A673 (cell line): ENCODE results near the gene NIBAN1. TPM values are rescaled to one million over a fixed set of nuclear protein-coding genes. Genes with fewer than 3 reads are reported as not detected.

Source experiments
- BruUV-seq: library from RNA; stranded (reverse); fragments of 400-500 nt; replicated peaks from 2 replicates; lab custom pipeline; 2021; lab: Mats Ljungman, UMichigan
- CTCF ChIA-PET: fragments of 300-600 bp; sonication (Branson Sonifier 250); formaldehyde crosslinking; loops from one replicate; lab custom pipeline; 2022; ENCODE audit warnings: antibody characterized with exemption; lab: Charles Lee
- POLR2A ChIA-PET: fragments of 300-600 bp; sonication (Branson Sonifier 250); formaldehyde crosslinking; loops from one replicate; lab custom pipeline; 2022; ENCODE audit warnings: antibody characterized with exemption; ENCODE audit not compliant: low non-redundant PET; lab: Charles Lee
- DNase-seq: peaks from one replicate; pipeline ENCODE4 v3.0.0-alpha.2; 2015; ENCODE audit warnings: low spot score
- H3K27ac ChIP-seq: fragments of 200-600 bp; sonication (generic); 2 replicates; pipeline ENCODE4 v1.5.1; 2016; ENCODE audit warnings: mixed run types, low read depth, mild to moderate bottlenecking, mixed read lengths, antibody characterized with exemption, low read length; ENCODE audit not compliant: poor library complexity, severe bottlenecking
- H3K27me3 ChIP-seq: fragments of 200-600 bp; sonication (generic); replicated peaks from 2 replicates; pipeline ENCODE4 v1.6.1; 2017; ENCODE audit warnings: mixed run types, low read depth, mild to moderate bottlenecking, mixed read lengths, antibody characterized with exemption, low read length; ENCODE audit not compliant: insufficient read depth, poor library complexity
- H3K36me3 ChIP-seq: fragments of 200-600 bp; sonication (generic); 2 replicates; pipeline ENCODE4 v1.6.1; 2016; ENCODE audit warnings: mixed run types, mild to moderate bottlenecking, mixed read lengths, antibody characterized with exemption, low read length; ENCODE audit not compliant: insufficient read depth, poor library complexity, severe bottlenecking
- H3K4me1 ChIP-seq: fragments of 200-600 bp; sonication (generic); 2 replicates; pipeline ENCODE4 v1.6.1; 2017; ENCODE audit warnings: mixed run types, mild to moderate bottlenecking, mixed read lengths, antibody characterized with exemption, low read length; ENCODE audit not compliant: insufficient read depth, poor library complexity, severe bottlenecking
- H3K4me3 ChIP-seq: fragments of 200-600 bp; sonication (generic); 2 replicates; pipeline ENCODE4 v1.5.1; 2016; ENCODE audit warnings: low read depth, mixed run types, mild to moderate bottlenecking, mixed read lengths, low read length; ENCODE audit not compliant: poor library complexity, severe bottlenecking
- H3K9me3 ChIP-seq: fragments of 200-600 bp; sonication (generic); 2 replicates; pipeline ENCODE4 v1.6.1; 2016; ENCODE audit warnings: mixed run types, low read depth, mild to moderate bottlenecking, mixed read lengths, antibody characterized with exemption, low read length; ENCODE audit not compliant: poor library complexity, severe bottlenecking
- CTCF ChIP-seq: fragments of 300-800, 200-600 bp; sonication (generic); conservative IDR thresholded peaks from 2 replicates; pipeline ENCODE4 v1.5.1; 2017; ENCODE audit warnings: low read depth, mild to moderate bottlenecking, antibody characterized with exemption, low read length, moderate library complexity, mixed read lengths
- EZH2 ChIP-seq: fragments of 200-600 bp; sonication (generic); IDR thresholded peaks from 2 replicates; pipeline ENCODE4 v1.6.1; 2017; ENCODE audit warnings: borderline replicate concordance, low read depth, mild to moderate bottlenecking, mixed read lengths, antibody characterized with exemption, low read length; ENCODE audit not compliant: poor library complexity, severe bottlenecking
- intact Hi-C: fragments of 100-400 bp; cut with micrococcal nuclease; formaldehyde crosslinking; loops from one replicate; pipeline ENCODE4 v1.10.0; 2022; ENCODE audit not compliant: unreplicated experiment
- total RNA-seq: library from RNA; stranded (reverse); gene quantifications from 2 replicates; pipeline ENCODE4 v1.2.3, GENCODE V29; 2021

Gene NIBAN1
- total RNA-seq, 1 experiment from 2014 or later, result 52.9 TPM

- H3K4me1 ChIP-seq, result peaks cover 23% of the 10 kb centered on the region
- DNase-seq, result no peak
- H3K4me3 ChIP-seq, result peak overlapping the region; percentile 84
- ChIA-PET CTCF (interaction anchor here (0.7 kb wide), 1 partner anchor 169 kb away, joined by 3 read pairs; no protein-coding TSS in a partner anchor), POLR2A (interaction anchor here (0.6 to 0.7 kb wide), 2 partner anchors 17 to 85 kb away, joined by 3 to 4 read pairs; no protein-coding TSS in a partner anchor)
- no peaks in the 10 kb centered on the region for H3K9me3 ChIP-seq
- no peaks in the 10 kb centered on the region for H3K36me3 ChIP-seq
- no TSS peak for BruUV-seq
- H3K27ac ChIP-seq, result no peak overlapping the region
- H3K27me3 ChIP-seq, result no peaks in the 10 kb centered on the region
- no peak for TF ChIP-seq CTCF
- intact Hi-C loops, result loop anchor here (5.0 kb wide), 1 partner anchor 183 kb away; the partner anchor contains the start of genes SWT1 and TRMT1L
These were observed 468 bp upstream of the NIBAN1 start for GRCh38 chr1:184974837-184975115.

- BruUV-seq, result no TSS peak
- CTCF ChIA-PET, result interaction anchor here (0.6 kb wide), 1 partner anchor 74 kb away, joined by 6 read pairs; no protein-coding TSS in a partner anchor
These were observed 844 bp downstream of the NIBAN1 start for GRCh38 chr1:184973272-184974055.

DNA sequence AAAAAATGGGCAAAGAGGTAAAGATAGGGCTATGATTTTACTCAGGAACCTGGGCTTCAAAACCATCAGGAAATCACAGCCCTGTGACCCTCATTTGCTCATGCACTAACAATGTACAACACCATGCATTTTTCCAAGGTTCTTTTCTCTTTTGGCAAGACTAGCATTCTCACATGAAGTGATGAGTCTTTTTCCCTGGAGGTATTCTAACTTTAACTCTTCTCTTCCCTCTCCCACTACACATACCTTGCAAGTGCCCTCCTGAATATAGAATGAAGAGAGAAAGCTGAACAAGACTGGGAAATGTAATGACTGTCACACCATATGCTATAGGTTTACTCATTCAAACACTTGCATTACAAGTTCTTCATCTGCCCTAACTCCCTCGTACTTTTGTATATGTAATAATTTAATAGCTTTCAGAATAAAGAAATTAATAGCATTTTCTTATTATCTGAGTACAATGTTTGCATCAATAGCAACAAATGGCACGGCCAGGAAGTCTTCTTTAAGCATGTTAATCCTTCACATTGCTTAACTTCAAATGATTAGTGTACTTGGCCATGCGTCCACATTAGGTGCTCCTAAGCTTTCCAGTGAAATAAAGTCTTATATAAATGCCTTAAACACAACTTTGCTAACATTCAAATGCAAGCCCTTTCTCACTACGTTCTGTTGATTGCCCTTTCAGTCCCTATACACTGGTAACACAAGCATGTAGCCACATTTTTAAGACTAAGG, 1.8 kb downstream of the NIBAN1 start:
- no peaks in the 10 kb centered on the region for H3K27me3 ChIP-seq
- peak overlapping the region; percentile 84 for H3K4me3 ChIP-seq
- H3K9me3 ChIP-seq, result no peaks in the 10 kb centered on the region
- peak; percentile 24 for DNase-seq
- no peak for TF ChIP-seq CTCF
- TF ChIP-seq EZH2, result no peak
- peaks cover 27% of the 10 kb centered on the region for H3K4me1 ChIP-seq
- ChIA-PET CTCF (no interaction called here), POLR2A (interaction anchor here (0.6 to 0.7 kb wide), 3 partner anchors 41 to 1317 kb away, joined by 3 to 17 read pairs (median 4); no protein-coding TSS in a partner anchor)
- peak overlapping the region; percentile 92 for H3K27ac ChIP-seq
- BruUV-seq, result TSS peak; percentile 54
- H3K36me3 ChIP-seq, result no peaks in the 10 kb centered on the region
- intact Hi-C loops, result loop anchor here (5.0 kb wide), 1 partner anchor 185 kb away; the partner anchor contains the start of genes SWT1 and TRMT1L

More at GRCh38 chr1:184973272-184974055, 844 bp downstream of the NIBAN1 start:
- peak overlapping the region; percentile 84 for H3K4me3 ChIP-seq
- H3K9me3 ChIP-seq, result no peaks in the 10 kb centered on the region
- intact Hi-C loops, result loop anchor here (5.0 kb wide), 1 partner anchor 184 kb away; the partner anchor contains the start of genes SWT1 and TRMT1L
- POLR2A ChIA-PET, result interaction anchor here (0.7 kb wide), 1 partner anchor 42 kb away, joined by 17 read pairs; no protein-coding TSS in a partner anchor
- peaks cover 26% of the 10 kb centered on the region for H3K4me1 ChIP-seq
- TF ChIP-seq CTCF (no peak), EZH2 (no peak)
- DNase-seq, result peak; percentile 74
- H3K27ac ChIP-seq, result peak overlapping the region; percentile 92
- H3K36me3 ChIP-seq, result no peaks in the 10 kb centered on the region
- H3K27me3 ChIP-seq, result no peaks in the 10 kb centered on the region
